GM18909 (cell line): ENCODE results near the gene TMEM59L.

Experiments used
- ATAC-seq: cut with Tn5 transposase; IDR thresholded peaks from one replicate; pipeline ENCODE4 v1.9.1; 2021; ENCODE audit warnings: mild to moderate bottlenecking; ENCODE audit not compliant: unreplicated experiment, poor library complexity

The TMEM59L gene

GRCh38 chr19:18669883-18670282 lies 57.2 kb downstream of the TMEM59L start:
- no peak for ATAC-seq

DNA sequence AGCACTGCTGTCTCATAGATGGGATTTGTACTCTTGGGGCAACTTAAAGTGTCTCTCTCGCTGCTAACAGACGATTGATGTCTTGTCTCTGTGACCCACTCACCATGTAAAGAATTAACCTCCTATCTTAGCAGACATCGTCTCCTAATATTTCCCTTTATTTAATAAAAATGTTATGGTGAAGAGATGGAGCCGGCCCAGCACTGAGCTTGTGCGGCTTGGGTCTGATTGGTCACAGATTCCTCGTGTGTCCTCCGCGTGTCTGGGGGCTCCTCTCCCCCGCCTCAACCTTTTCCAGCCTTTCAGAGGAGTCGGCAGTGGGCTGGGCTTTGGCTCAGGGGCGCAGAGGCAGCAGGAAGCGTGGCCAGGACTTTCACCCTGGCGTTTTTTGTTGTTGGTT lies 57.6 kb downstream of the TMEM59L start:
- no peak for ATAC-seq
